G401 (cell line): ENCODE data around the gene NRG2. TPM values are rescaled to one million over a fixed set of nuclear protein-coding genes. Genes with fewer than 3 reads are reported as not detected.

Experiments used
- DNase-seq: peaks from one replicate; pipeline ENCODE4 v3.0.0-alpha.2; 2015; ENCODE audit warnings: low spot score
- in situ Hi-C: cut with HindIII; loops from 2 replicates; pipeline ENCODE4 v1.10.0; 2016; ENCODE audit warnings: low sequenced_read_pairs, mixed read lengths
- total RNA-seq: library from RNA; depleted of rRNA; stranded (reverse); fragments of >200 nt; shearing (Covaris generic); gene quantifications from 2 replicates; pipeline ENCODE4 v1.2.3, GENCODE V29; 2014

The NRG2 gene
- total RNA-seq, 1 experiment from 2014 or later: 1.5 TPM

GRCh38 chr5:139979943-139980342, 63.2 kb downstream of the NRG2 start:
- in situ Hi-C loops: no loop called here
- no peak for DNase-seq

- in situ Hi-C loops: no loop called here
- DNase-seq: peak; percentile 68
Observed at GRCh38 chr5:139979518-139979917, 63.6 kb downstream of the NRG2 start.

GRCh38 chr5:139976703-139977102, 66.4 kb downstream of the NRG2 start:
- no peak for DNase-seq
- in situ Hi-C loops: no loop called here

- DNase-seq: no peak
- in situ Hi-C loops: no loop called here
Observed at GRCh38 chr5:139975942-139976341, 67.2 kb downstream of the NRG2 start.

GRCh38 chr5:139975306-139975705, 67.8 kb downstream of the NRG2 start:
- no peak for DNase-seq
- in situ Hi-C loops: no loop called here

- in situ Hi-C loops: no loop called here
- DNase-seq: no peak
Observed at GRCh38 chr5:139974661-139975060, 68.4 kb downstream of the NRG2 start.

- DNase-seq: peak; percentile 89
- in situ Hi-C loops: no loop called here
Observed at GRCh38 chr5:139971202-139971725, 71.8 kb downstream of the NRG2 start.

GRCh38 chr5:139969318-139969717, 73.8 kb downstream of the NRG2 start:
- DNase-seq: no peak
- in situ Hi-C loops: no loop called here

- in situ Hi-C loops: no loop called here
- DNase-seq: peak; percentile 91
Observed at GRCh38 chr5:139968547-139969261, 74.4 kb downstream of the NRG2 start.

GRCh38 chr5:139967353-139967752, 75.7 kb downstream of the NRG2 start:
- no peak for DNase-seq
- in situ Hi-C loops: no loop called here

- in situ Hi-C loops: no loop called here
Observed at GRCh38 chr5:139966856-139967255, 76.2 kb downstream of the NRG2 start.

GRCh38 chr5:139964994-139965565, 78.0 kb downstream of the NRG2 start:
- in situ Hi-C loops: no loop called here
- DNase-seq: no peak

More at GRCh38 chr5:139966856-139967255, 76.2 kb downstream of the NRG2 start:
- DNase-seq: no peak

GRCh38 chr5:139964266-139964993, 78.7 kb downstream of the NRG2 start:
- no peak for DNase-seq
- in situ Hi-C loops: no loop called here

GRCh38 chr5:139962445-139962844, 80.7 kb downstream of the NRG2 start:
- in situ Hi-C loops: no loop called here
- no peak for DNase-seq

- DNase-seq: no peak
- in situ Hi-C loops: no loop called here
Observed at GRCh38 chr5:139961435-139962157, 81.5 kb downstream of the NRG2 start.

GRCh38 chr5:139960723-139961383, 82.2 kb downstream of the NRG2 start:
- DNase-seq: peak; percentile 69
- in situ Hi-C loops: no loop called here

GRCh38 chr5:139958432-139959148, 84.5 kb downstream of the NRG2 start:
- no peak for DNase-seq
- in situ Hi-C loops: no loop called here

GRCh38 chr5:139956342-139956741, 86.8 kb downstream of the NRG2 start:
- in situ Hi-C loops: no loop called here
- DNase-seq: no peak
